Activated T-helper 2 cell treated with anti-CD3 and anti-CD28 coated beads, Interferon-gamma antibody, Interleukin-2, Interleukin-4, amounts not matched to agents 10 μg/mL and 5 μg/mL and 100 μg/mL, durations not matched to agents 14 hours and 24 hours and 36 hours (primary cell): ENCODE results near the gene AGTR1. TPM values are rescaled to one million over a fixed set of nuclear protein-coding genes. Genes with fewer than 3 reads are reported as not detected.

Experiments used
- DNase-seq: peaks from one replicate; pipeline ENCODE4 v3.0.0; 2021; ENCODE audit warnings: low spot score
- H3K27ac Mint-ChIP-seq: one replicate; pipeline ENCODE4 v1.8.0; 2021; ENCODE audit warnings: mixed read lengths
- H3K27me3 Mint-ChIP-seq: one replicate; pipeline ENCODE4 v1.8.0; 2021; ENCODE audit warnings: low read depth, mixed read lengths
- H3K36me3 Mint-ChIP-seq: one replicate; pipeline ENCODE4 v1.8.0; 2021; ENCODE audit warnings: low read depth, mixed read lengths
- H3K4me1 Mint-ChIP-seq: one replicate; pipeline ENCODE4 v1.8.0; 2021; ENCODE audit warnings: low read depth, mixed read lengths
- H3K4me3 Mint-ChIP-seq: one replicate; pipeline ENCODE4 v1.8.0; 2021; ENCODE audit warnings: low read depth, mild to moderate bottlenecking, moderate library complexity, mixed read lengths
- H3K9me3 Mint-ChIP-seq: one replicate; pipeline ENCODE4 v1.8.0; 2021; ENCODE audit warnings: mixed read lengths
- intact Hi-C: fragments of 100-400 bp; cut with micrococcal nuclease; formaldehyde crosslinking; loops from one replicate; pipeline ENCODE4 v1.15.1; 2023
- total RNA-seq: library from RNA; stranded (reverse); gene quantifications from 2 replicates; pipeline ENCODE4 v1.2.3, GENCODE V29; 2022

AGTR1 gene
- total RNA-seq, 1 donor from 2014 or later, result not detected

GRCh38 chr3:148707601-148708380 is 10.1 kb downstream of the AGTR1 start:
- no peak overlapping the region for H3K27ac Mint-ChIP-seq

GRCh38 chr3:148708409-148708808 is 10.7 kb downstream of the AGTR1 start:
- Mint-ChIP-seq H3K4me1 (no peaks in the 10 kb centered on the region), H3K27me3 (no peaks in the 10 kb centered on the region), H3K27ac (no peak overlapping the region), H3K36me3 (no peaks in the 10 kb centered on the region), H3K4me3 (no peak overlapping the region), H3K9me3 (no peaks in the 10 kb centered on the region)
- DNase-seq, result no peak
- intact Hi-C loops, result no loop called here

More at GRCh38 chr3:148707601-148708380, 10.1 kb downstream of the AGTR1 start:
- no peak overlapping the region for H3K4me3 Mint-ChIP-seq
- no peak for DNase-seq
- no peaks in the 10 kb centered on the region for H3K9me3 Mint-ChIP-seq
- intact Hi-C loops, result no loop called here
- no peaks in the 10 kb centered on the region for H3K27me3 Mint-ChIP-seq
- no peaks in the 10 kb centered on the region for H3K36me3 Mint-ChIP-seq
- no peaks in the 10 kb centered on the region for H3K4me1 Mint-ChIP-seq

- Mint-ChIP-seq H3K27me3 (no peaks in the 10 kb centered on the region), H3K9me3 (no peaks in the 10 kb centered on the region), H3K4me1 (no peaks in the 10 kb centered on the region), H3K4me3 (no peak overlapping the region), H3K27ac (no peak overlapping the region), H3K36me3 (no peaks in the 10 kb centered on the region)
- intact Hi-C loops, result no loop called here
- DNase-seq, result no peak
Observed at GRCh38 chr3:148709560-148710253, 12.0 kb downstream of the AGTR1 start.

GRCh38 chr3:148710665-148711064 is 13.0 kb downstream of the AGTR1 start:
- Mint-ChIP-seq H3K27me3 (no peaks in the 10 kb centered on the region), H3K27ac (no peak overlapping the region), H3K9me3 (no peaks in the 10 kb centered on the region), H3K4me3 (no peak overlapping the region), H3K4me1 (no peaks in the 10 kb centered on the region), H3K36me3 (no peaks in the 10 kb centered on the region)
- no peak for DNase-seq
- intact Hi-C loops, result no loop called here

- Mint-ChIP-seq H3K36me3 (no peaks in the 10 kb centered on the region), H3K27ac (no peak overlapping the region)
- intact Hi-C loops, result no loop called here
Observed at GRCh38 chr3:148711981-148712666, 14.4 kb downstream of the AGTR1 start.

GRCh38 chr3:148714521-148714920 is 16.8 kb downstream of the AGTR1 start:
- no peaks in the 10 kb centered on the region for H3K36me3 Mint-ChIP-seq
- no peak overlapping the region for H3K4me3 Mint-ChIP-seq
- intact Hi-C loops, result no loop called here
- H3K27ac Mint-ChIP-seq, result no peak overlapping the region
- no peak for DNase-seq
- H3K9me3 Mint-ChIP-seq, result no peaks in the 10 kb centered on the region
- H3K4me1 Mint-ChIP-seq, result no peaks in the 10 kb centered on the region
- no peaks in the 10 kb centered on the region for H3K27me3 Mint-ChIP-seq

More at GRCh38 chr3:148711981-148712666, 14.4 kb downstream of the AGTR1 start:
- Mint-ChIP-seq H3K4me3 (no peak overlapping the region), H3K4me1 (no peaks in the 10 kb centered on the region), H3K9me3 (no peaks in the 10 kb centered on the region), H3K27me3 (no peaks in the 10 kb centered on the region)
- DNase-seq, result no peak

GRCh38 chr3:148716657-148717056 is 19.0 kb downstream of the AGTR1 start:
- no peak for DNase-seq
- Mint-ChIP-seq H3K27me3 (no peaks in the 10 kb centered on the region), H3K27ac (no peak overlapping the region), H3K4me1 (no peaks in the 10 kb centered on the region), H3K9me3 (no peaks in the 10 kb centered on the region), H3K36me3 (no peaks in the 10 kb centered on the region), H3K4me3 (no peak overlapping the region)
- intact Hi-C loops, result no loop called here

- no peaks in the 10 kb centered on the region for H3K27me3 Mint-ChIP-seq
- H3K27ac Mint-ChIP-seq, result no peak overlapping the region
- DNase-seq, result no peak
- no peaks in the 10 kb centered on the region for H3K9me3 Mint-ChIP-seq
- H3K4me3 Mint-ChIP-seq, result no peak overlapping the region
- intact Hi-C loops, result no loop called here
- no peaks in the 10 kb centered on the region for H3K4me1 Mint-ChIP-seq
- H3K36me3 Mint-ChIP-seq, result no peaks in the 10 kb centered on the region
Observed at GRCh38 chr3:148717885-148718561, 20.3 kb downstream of the AGTR1 start.

GRCh38 chr3:148718982-148719862 is 21.5 kb downstream of the AGTR1 start:
- DNase-seq, result no peak
- no peaks in the 10 kb centered on the region for H3K27me3 Mint-ChIP-seq
- H3K4me3 Mint-ChIP-seq, result no peak overlapping the region
- intact Hi-C loops, result no loop called here
- no peaks in the 10 kb centered on the region for H3K9me3 Mint-ChIP-seq
- H3K4me1 Mint-ChIP-seq, result no peaks in the 10 kb centered on the region
- no peaks in the 10 kb centered on the region for H3K36me3 Mint-ChIP-seq
- no peak overlapping the region for H3K27ac Mint-ChIP-seq

- Mint-ChIP-seq H3K4me3 (no peak overlapping the region), H3K27ac (no peak overlapping the region), H3K9me3 (no peaks in the 10 kb centered on the region), H3K36me3 (no peaks in the 10 kb centered on the region), H3K27me3 (no peaks in the 10 kb centered on the region), H3K4me1 (no peaks in the 10 kb centered on the region)
- intact Hi-C loops, result no loop called here
- no peak for DNase-seq
Observed at GRCh38 chr3:148720873-148721272, 23.2 kb downstream of the AGTR1 start.

- no peak for DNase-seq
- peaks cover 4% of the 10 kb centered on the region for H3K4me1 Mint-ChIP-seq
- H3K9me3 Mint-ChIP-seq, result no peaks in the 10 kb centered on the region
- H3K36me3 Mint-ChIP-seq, result no peaks in the 10 kb centered on the region
- intact Hi-C loops, result no loop called here
- no peak overlapping the region for H3K27ac Mint-ChIP-seq
- H3K27me3 Mint-ChIP-seq, result no peaks in the 10 kb centered on the region
- H3K4me3 Mint-ChIP-seq, result no peak overlapping the region
Observed at GRCh38 chr3:148723631-148724030, 25.9 kb downstream of the AGTR1 start.

GRCh38 chr3:148727231-148727630 is 29.5 kb downstream of the AGTR1 start:
- Mint-ChIP-seq H3K9me3 (no peaks in the 10 kb centered on the region), H3K36me3 (no peaks in the 10 kb centered on the region), H3K27me3 (no peaks in the 10 kb centered on the region), H3K27ac (no peak overlapping the region), H3K4me1 (peaks cover 4% of the 10 kb centered on the region), H3K4me3 (no peak overlapping the region)
- no peak for DNase-seq
- intact Hi-C loops, result no loop called here
